Measurements from ENCODE around the gene ABCC4. TPM values are rescaled to one million over a fixed set of nuclear protein-coding genes. Genes with fewer than 3 reads are reported as not detected.
A peak's percentile ranks its signal among the peaks of the same experiment; 100 is the strongest.

The ABCC4 gene
- total and polyA plus RNA-seq, 2 donors (not counting 1 experiment from before 2014, with no cell fraction given): 35.2 to 98.8 TPM

GRCh38 chr13:95128045-95128643, 173.1 kb downstream of the ABCC4 start:
- peak; percentile 2 to 66 for DNase-seq (ENCODE audit: low read depth in 2 of 2)
- no peaks in the 10 kb centered on the region for H3K9me3 ChIP-seq (ENCODE audit: control insufficient read depth, insufficient read depth, low read depth, low read length)
- no peaks in the 10 kb centered on the region for H3K36me3 ChIP-seq (ENCODE audit: control insufficient read depth, insufficient read depth, low read length)
- no peaks in the 10 kb centered on the region for H3K79me2 ChIP-seq (ENCODE audit: control insufficient read depth, insufficient read depth, low read length)
- no peak overlapping the region for H3K27ac ChIP-seq (ENCODE audit: insufficient read depth, low read length)
- H3K27me3 ChIP-seq (ENCODE audit: control insufficient read depth, insufficient read depth, low read length): no peaks in the 10 kb centered on the region
- H3K4me1 ChIP-seq (ENCODE audit: control insufficient read depth, extremely low read depth, insufficient read depth, low read length): no peaks in the 10 kb centered on the region
- H4K20me1 ChIP-seq (ENCODE audit: control insufficient read depth, extremely low read depth, insufficient read depth, low read length): no peaks in the 10 kb centered on the region
- no peak overlapping the region for H3K4me3 ChIP-seq (replicated peaks in 1 of 4; ENCODE audit: control extremely low read depth in 1 of 4, insufficient read depth in 1 of 4, low read depth in 3 of 4, low read length in 4 of 4)
- no peak overlapping the region for H3K9ac ChIP-seq (ENCODE audit: insufficient read depth, low read length)
- no peak overlapping the region for H2AFZ ChIP-seq (ENCODE audit: low read length)
- no peak overlapping the region for H3K4me2 ChIP-seq (ENCODE audit: extremely low read depth, insufficient read depth, low read length)
- no peak for TF ChIP-seq EZH2 (IDR thresholded peaks at IDR 0.05; ENCODE audit: low read length, missing control alignments)
- no peak for TF ChIP-seq CTCF (conservative IDR thresholded peaks at IDR 0.05 in 1 of 2, IDR thresholded peaks at IDR 0.05 in 1 of 2; ENCODE audit: low read depth in 1 of 2, low read length in 2 of 2)

GRCh38 chr13:95124959-95125358, 176.3 kb downstream of the ABCC4 start:
- H3K27me3 ChIP-seq (ENCODE audit: control insufficient read depth, insufficient read depth, low read length): no peaks in the 10 kb centered on the region
- no peak overlapping the region for H3K9ac ChIP-seq (ENCODE audit: insufficient read depth, low read length)
- H3K9me3 ChIP-seq (ENCODE audit: control insufficient read depth, insufficient read depth, low read depth, low read length): no peaks in the 10 kb centered on the region
- TF ChIP-seq CTCF (conservative IDR thresholded peaks at IDR 0.05 in 1 of 2, IDR thresholded peaks at IDR 0.05 in 1 of 2; ENCODE audit: low read depth in 1 of 2, low read length in 2 of 2) (no peak), EZH2 (IDR thresholded peaks at IDR 0.05; ENCODE audit: low read length, missing control alignments) (no peak)
- H3K4me2 ChIP-seq (ENCODE audit: extremely low read depth, insufficient read depth, low read length): no peak overlapping the region
- no peaks in the 10 kb centered on the region for H4K20me1 ChIP-seq (ENCODE audit: control insufficient read depth, extremely low read depth, insufficient read depth, low read length)
- H3K79me2 ChIP-seq (ENCODE audit: control insufficient read depth, insufficient read depth, low read length): no peaks in the 10 kb centered on the region
- no peaks in the 10 kb centered on the region for H3K4me1 ChIP-seq (ENCODE audit: control insufficient read depth, extremely low read depth, insufficient read depth, low read length)
- H3K27ac ChIP-seq (ENCODE audit: insufficient read depth, low read length): no peak overlapping the region
- no peak for DNase-seq (ENCODE audit: low read depth in 2 of 2)
- H3K36me3 ChIP-seq (ENCODE audit: control insufficient read depth, insufficient read depth, low read length): no peaks in the 10 kb centered on the region
- no peak overlapping the region for H3K4me3 ChIP-seq (replicated peaks in 1 of 4; ENCODE audit: control extremely low read depth in 1 of 4, insufficient read depth in 1 of 4, low read depth in 3 of 4, low read length in 4 of 4)
- no peak overlapping the region for H2AFZ ChIP-seq (ENCODE audit: low read length)

- Histone ChIP-seq H3K4me1 (ENCODE audit: control insufficient read depth, extremely low read depth, insufficient read depth, low read length) (no peaks in the 10 kb centered on the region), H3K4me3 (replicated peaks in 1 of 4; ENCODE audit: control extremely low read depth in 1 of 4, insufficient read depth in 1 of 4, low read depth in 3 of 4, low read length in 4 of 4) (no peak overlapping the region), H3K27me3 (ENCODE audit: control insufficient read depth, insufficient read depth, low read length) (no peaks in the 10 kb centered on the region), H3K36me3 (ENCODE audit: control insufficient read depth, insufficient read depth, low read length) (no peaks in the 10 kb centered on the region), H3K27ac (ENCODE audit: insufficient read depth, low read length) (no peak overlapping the region), H3K4me2 (ENCODE audit: extremely low read depth, insufficient read depth, low read length) (no peak overlapping the region), H3K9ac (ENCODE audit: insufficient read depth, low read length) (no peak overlapping the region), H2AFZ (ENCODE audit: low read length) (no peak overlapping the region), H3K9me3 (ENCODE audit: control insufficient read depth, insufficient read depth, low read depth, low read length) (no peaks in the 10 kb centered on the region), H3K79me2 (ENCODE audit: control insufficient read depth, insufficient read depth, low read length) (no peaks in the 10 kb centered on the region), H4K20me1 (ENCODE audit: control insufficient read depth, extremely low read depth, insufficient read depth, low read length) (no peaks in the 10 kb centered on the region)
- no peak for TF ChIP-seq EZH2 (IDR thresholded peaks at IDR 0.05; ENCODE audit: low read length, missing control alignments)
- TF ChIP-seq CTCF (conservative IDR thresholded peaks at IDR 0.05 in 1 of 2, IDR thresholded peaks at IDR 0.05 in 1 of 2; ENCODE audit: low read depth in 1 of 2, low read length in 2 of 2): no peak
- no peak for DNase-seq (ENCODE audit: low read depth in 2 of 2)
These were observed 177.5 kb downstream of the ABCC4 start for GRCh38 chr13:95123726-95124125.
